Measurements from ENCODE around the gene TMPRSS2.

DNA sequence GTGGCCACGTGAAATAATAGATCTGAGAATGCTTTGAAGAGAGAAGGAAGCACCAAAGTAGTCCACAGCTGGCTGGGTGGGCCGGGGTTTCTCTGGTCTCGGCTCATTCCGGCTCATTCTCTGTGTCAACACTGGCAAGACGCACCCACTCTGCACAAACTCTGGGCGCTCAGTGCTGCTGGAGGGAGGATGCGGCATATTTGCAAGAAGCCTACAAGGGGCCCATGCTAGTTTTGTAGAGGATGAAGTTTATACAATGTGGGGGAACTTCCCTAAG, 28.8 kb upstream of the TMPRSS2 start:
- no peak for TF ChIP-seq TAF1 (IDR thresholded peaks at IDR 0.05; ENCODE audit: borderline replicate concordance, insufficient read depth, low read length)
- no peak for TF ChIP-seq POLR2AphosphoS5 (IDR thresholded peaks at IDR 0.05; ENCODE audit: low read depth, low read length)
- TF ChIP-seq REST (IDR thresholded peaks at IDR 0.05; ENCODE audit: insufficient read depth in 1 of 2, low read depth in 2 of 2, low read length in 2 of 2): no peak
- TF ChIP-seq SIN3A (IDR thresholded peaks at IDR 0.05; ENCODE audit: borderline replicate concordance, insufficient read depth, low read length): no peak
